Thoracic aorta (tissue), 2 donors: ENCODE measurements around the gene STON2. TPM values are rescaled to one million over a fixed set of nuclear protein-coding genes. Genes with fewer than 3 reads are reported as not detected.

Source experiments
- ATAC-seq: fragments of 150-250 bp; one replicate; pipeline ENCODE4 v1.8.0; 2017; ENCODE audit warnings: low read depth; ENCODE audit not compliant: insufficient number of reproducible peaks, low FRiP score
- DNase-seq: peaks from one replicate; pipeline ENCODE4 v3.0.0-alpha.2; 2020; ENCODE audit warnings: low spot score
- H3K27ac ChIP-seq, 2 donors: fragments of 200-600 bp; sonication (generic); 1 replicate in 1 of 2; 2 replicates in 1 of 2; pipeline ENCODE4 v1.5.1; 2016; ENCODE audit warnings: mild to moderate bottlenecking in 2 of 2, moderate library complexity in 2 of 2
- H3K27me3 ChIP-seq: fragments of 200-600 bp; sonication (generic); replicated peaks from 2 replicates; pipeline ENCODE4 v1.6.0; 2016; ENCODE audit warnings: mild to moderate bottlenecking; ENCODE audit not compliant: insufficient read depth
- H3K36me3 ChIP-seq: fragments of 200-600 bp; sonication (generic); one replicate; pipeline ENCODE4 v1.5.1; 2016
- H3K4me1 ChIP-seq, 2 donors: fragments of 200-600 bp; sonication (generic); 1 replicate in 1 of 2; 2 replicates in 1 of 2; pipeline versions ENCODE4 v1.5.1 to v1.6.0; 2016; ENCODE audit warnings: low read depth in 2 of 2, mild to moderate bottlenecking in 1 of 2; ENCODE audit not compliant: control insufficient read depth in 1 of 2
- H3K4me3 ChIP-seq: fragments of 200-600 bp; sonication (generic); 2 replicates; pipeline ENCODE4 v1.5.1; 2016; ENCODE audit warnings: mild to moderate bottlenecking
- H3K9me3 ChIP-seq: fragments of 200-600 bp; sonication (generic); 2 replicates; pipeline ENCODE4 v1.5.1; 2016
- total RNA-seq, 2 donors: library from RNA; depleted of rRNA; stranded (reverse); fragments of >200 nt; gene quantifications; one replicate each; pipeline versions ENCODE4 v1.1.0 to v1.2.3, GENCODE V29; 2016
- TF ChIP-seq, protein P1 (sequence below): fragments of 200-600 bp; sonication (generic); IDR thresholded peaks from one replicate; pipeline ENCODE4 v1.5.1; 2019; ENCODE audit warnings: antibody characterized with exemption

STON2 gene
- total RNA-seq, 2 donors from 2014 or later, result 8.1 to 10.4 TPM

DNA sequence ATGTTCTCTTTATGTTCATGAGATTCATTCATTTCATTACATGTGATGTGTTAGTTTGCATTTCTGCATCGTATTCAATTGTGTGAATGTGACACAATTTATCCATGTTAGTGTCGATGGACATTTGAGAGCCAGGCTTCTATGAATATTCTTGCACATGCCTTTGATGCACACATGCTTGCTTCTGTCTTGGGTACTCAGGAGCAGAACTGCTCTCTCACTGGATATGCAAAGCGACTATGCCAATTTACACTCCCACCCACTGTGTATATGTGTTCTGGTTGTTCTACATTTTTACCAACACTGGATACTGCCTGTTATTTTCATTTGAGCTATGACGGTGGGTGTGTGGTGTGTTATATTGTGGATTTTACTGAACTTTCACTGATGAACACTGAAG lies 95.1 kb downstream of the STON2 start:
- no peak for ATAC-seq
- no peaks in the 10 kb centered on the region for H3K27me3 ChIP-seq
- TF ChIP-seq, protein P1, sequence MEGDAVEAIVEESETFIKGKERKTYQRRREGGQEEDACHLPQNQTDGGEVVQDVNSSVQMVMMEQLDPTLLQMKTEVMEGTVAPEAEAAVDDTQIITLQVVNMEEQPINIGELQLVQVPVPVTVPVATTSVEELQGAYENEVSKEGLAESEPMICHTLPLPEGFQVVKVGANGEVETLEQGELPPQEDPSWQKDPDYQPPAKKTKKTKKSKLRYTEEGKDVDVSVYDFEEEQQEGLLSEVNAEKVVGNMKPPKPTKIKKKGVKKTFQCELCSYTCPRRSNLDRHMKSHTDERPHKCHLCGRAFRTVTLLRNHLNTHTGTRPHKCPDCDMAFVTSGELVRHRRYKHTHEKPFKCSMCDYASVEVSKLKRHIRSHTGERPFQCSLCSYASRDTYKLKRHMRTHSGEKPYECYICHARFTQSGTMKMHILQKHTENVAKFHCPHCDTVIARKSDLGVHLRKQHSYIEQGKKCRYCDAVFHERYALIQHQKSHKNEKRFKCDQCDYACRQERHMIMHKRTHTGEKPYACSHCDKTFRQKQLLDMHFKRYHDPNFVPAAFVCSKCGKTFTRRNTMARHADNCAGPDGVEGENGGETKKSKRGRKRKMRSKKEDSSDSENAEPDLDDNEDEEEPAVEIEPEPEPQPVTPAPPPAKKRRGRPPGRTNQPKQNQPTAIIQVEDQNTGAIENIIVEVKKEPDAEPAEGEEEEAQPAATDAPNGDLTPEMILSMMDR, result no peak
- no peaks in the 10 kb centered on the region for H3K36me3 ChIP-seq
- H3K9me3 ChIP-seq, result no peaks in the 10 kb centered on the region
- no peak for DNase-seq
- H3K4me3 ChIP-seq, result no peak overlapping the region
- H3K27ac ChIP-seq, result no peak overlapping the region
- no peaks in the 10 kb centered on the region for H3K4me1 ChIP-seq

DNA sequence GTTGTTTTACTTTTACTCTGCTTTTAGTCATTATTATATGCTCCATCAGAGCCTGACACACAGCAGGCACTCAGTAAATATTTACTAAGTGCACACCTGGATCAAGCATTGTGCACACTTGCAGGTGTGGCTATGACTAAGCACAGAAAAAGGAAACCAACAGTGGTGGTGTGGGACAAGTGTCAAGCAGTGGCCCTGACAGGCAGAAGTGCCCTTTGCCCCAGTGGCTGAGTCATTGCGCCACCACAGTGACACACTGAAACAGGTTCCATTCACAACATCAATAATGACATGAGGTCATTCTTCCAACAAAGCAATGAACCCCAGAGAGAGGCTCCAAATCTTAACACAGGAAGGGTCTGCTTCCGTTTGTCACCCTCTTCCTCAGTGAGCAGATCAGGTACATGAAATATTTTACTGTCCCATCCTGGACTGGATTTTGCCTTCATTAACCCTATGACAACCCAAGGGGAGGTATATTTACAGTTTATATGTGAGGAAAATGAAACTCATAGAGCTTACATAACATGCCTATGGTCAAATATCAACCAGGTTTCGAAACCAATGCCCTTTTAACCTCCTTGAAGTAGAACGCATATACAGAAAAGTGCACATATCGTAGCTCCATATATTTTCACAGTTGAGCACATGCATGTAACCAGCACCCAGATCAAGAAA lies 96.7 kb downstream of the STON2 start:
- no peak for DNase-seq
- no peak overlapping the region for H3K27ac ChIP-seq
- TF ChIP-seq, protein P1, result no peak
- no peaks in the 10 kb centered on the region for H3K4me1 ChIP-seq
- no peaks in the 10 kb centered on the region for H3K9me3 ChIP-seq
- no peak for ATAC-seq
- H3K36me3 ChIP-seq, result no peaks in the 10 kb centered on the region
- no peaks in the 10 kb centered on the region for H3K27me3 ChIP-seq
- no peak overlapping the region for H3K4me3 ChIP-seq

DNA sequence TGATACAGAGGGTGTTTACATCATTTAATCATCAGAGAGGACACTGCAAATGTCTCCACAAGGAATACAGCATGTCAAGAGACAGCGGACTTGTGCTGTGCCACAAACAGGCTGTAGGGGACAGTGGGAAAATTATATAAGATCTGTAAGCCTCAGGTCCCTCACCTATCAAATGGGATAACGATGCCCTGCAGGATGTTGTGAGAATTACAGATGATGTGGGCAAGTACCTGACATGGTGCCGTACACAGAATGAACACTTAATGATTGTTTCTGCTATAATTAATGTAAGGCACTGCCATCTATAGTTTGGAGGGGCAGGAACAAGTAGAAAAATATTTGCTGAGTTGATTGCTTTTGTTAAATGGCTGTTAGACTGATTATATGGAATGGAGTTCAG lies 97.5 kb downstream of the STON2 start:
- H3K36me3 ChIP-seq, result no peaks in the 10 kb centered on the region
- no peaks in the 10 kb centered on the region for H3K9me3 ChIP-seq
- ATAC-seq (no peak), DNase-seq (no peak)
- H3K27me3 ChIP-seq, result no peaks in the 10 kb centered on the region
- no peaks in the 10 kb centered on the region for H3K4me1 ChIP-seq
- H3K27ac ChIP-seq, result no peak overlapping the region
- H3K4me3 ChIP-seq, result no peak overlapping the region
- TF ChIP-seq, protein P1, result no peak

DNA sequence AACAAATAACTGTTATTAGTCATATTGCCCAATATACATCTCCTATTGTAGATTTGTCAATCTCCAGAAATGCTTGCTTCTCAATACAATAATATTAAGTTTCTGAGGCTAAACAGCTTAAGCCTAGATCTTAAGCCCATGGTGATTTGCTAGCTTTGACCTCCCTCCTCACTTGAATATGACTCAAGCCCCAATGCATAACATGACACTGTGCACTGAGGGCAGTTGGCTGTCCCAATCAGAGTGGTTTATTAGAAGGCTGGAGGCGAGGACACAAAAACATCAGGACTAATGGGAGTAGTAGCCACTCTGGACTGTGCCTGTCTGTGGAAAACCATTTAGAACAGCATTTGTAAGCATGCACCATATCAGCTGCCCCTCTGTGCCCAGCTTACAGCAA lies 98.3 kb downstream of the STON2 start:
- H3K4me3 ChIP-seq, result no peak overlapping the region

DNA sequence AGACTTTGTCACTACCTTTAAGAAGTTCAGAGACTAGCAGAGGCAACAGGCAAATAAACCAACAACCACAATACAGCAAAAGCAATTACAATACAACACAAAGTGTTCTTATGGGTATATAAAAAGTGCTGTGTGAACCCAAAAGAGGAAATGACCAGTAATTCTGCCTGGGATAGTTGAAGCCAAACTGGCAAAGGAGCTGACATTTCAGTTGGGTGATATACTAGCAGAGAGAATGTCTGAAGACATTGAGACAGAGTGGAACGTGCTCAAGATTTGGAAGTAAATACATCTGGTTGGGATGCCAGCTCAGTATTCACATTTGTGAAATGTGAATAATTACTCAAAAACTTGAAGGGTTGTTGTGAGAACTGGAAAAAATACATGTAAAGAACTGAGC lies 98.8 kb downstream of the STON2 start:
- Histone ChIP-seq H3K27ac (no peak overlapping the region), H3K36me3 (no peaks in the 10 kb centered on the region), H3K27me3 (no peaks in the 10 kb centered on the region), H3K9me3 (no peaks in the 10 kb centered on the region), H3K4me1 (no peaks in the 10 kb centered on the region), H3K4me3 (no peak overlapping the region)
- DNase-seq, result no peak
- no peak for ATAC-seq
- TF ChIP-seq, protein P1, result no peak

More for the DNA sequence above, 98.3 kb downstream of the STON2 start:
- Histone ChIP-seq H3K9me3 (no peaks in the 10 kb centered on the region), H3K4me1 (no peaks in the 10 kb centered on the region), H3K27me3 (no peaks in the 10 kb centered on the region), H3K27ac (no peak overlapping the region), H3K36me3 (no peaks in the 10 kb centered on the region)
- TF ChIP-seq, protein P1, result no peak
- DNase-seq, result no peak
- no peak for ATAC-seq
